DOHH2 (cell line): ENCODE results near the gene SLC8A1.

Experiments used
- CTCF ChIP-seq: fragments of 200-600 bp; sonication (generic); IDR thresholded peaks from one replicate; pipeline ENCODE4 v1.5.1; 2014; ENCODE audit warnings: antibody characterized with exemption, mild to moderate bottlenecking, low read depth, low read length; ENCODE audit not compliant: poor library complexity, severe bottlenecking
- EZH2phosphoT487 ChIP-seq: fragments of 200-600 bp; sonication (generic); IDR thresholded peaks from 2 replicates; pipeline ENCODE4 v1.6.1; 2017; ENCODE audit warnings: borderline replicate concordance, mild to moderate bottlenecking, antibody characterized with exemption, low read length, moderate library complexity, mixed read lengths

GRCh38 chr2:40090044-40090443 is 361.8 kb downstream of the SLC8A1 start:
- no peak for TF ChIP-seq CTCF
- TF ChIP-seq EZH2phosphoT487 = no peak
